Pons (tissue), 1 donor: ENCODE results near the gene AGPAT4.
"Not testable (repeated sequence)": the region's sequence is repeated elsewhere in the genome, so short reads cannot be mapped to it uniquely, and the experiment has no call there.

ENCODE experiments used
- DNase-seq: peaks from one replicate; pipeline ENCODE4 v3.0.0-alpha.2; 2016; ENCODE audit warnings: low spot score

The AGPAT4 gene

DNA sequence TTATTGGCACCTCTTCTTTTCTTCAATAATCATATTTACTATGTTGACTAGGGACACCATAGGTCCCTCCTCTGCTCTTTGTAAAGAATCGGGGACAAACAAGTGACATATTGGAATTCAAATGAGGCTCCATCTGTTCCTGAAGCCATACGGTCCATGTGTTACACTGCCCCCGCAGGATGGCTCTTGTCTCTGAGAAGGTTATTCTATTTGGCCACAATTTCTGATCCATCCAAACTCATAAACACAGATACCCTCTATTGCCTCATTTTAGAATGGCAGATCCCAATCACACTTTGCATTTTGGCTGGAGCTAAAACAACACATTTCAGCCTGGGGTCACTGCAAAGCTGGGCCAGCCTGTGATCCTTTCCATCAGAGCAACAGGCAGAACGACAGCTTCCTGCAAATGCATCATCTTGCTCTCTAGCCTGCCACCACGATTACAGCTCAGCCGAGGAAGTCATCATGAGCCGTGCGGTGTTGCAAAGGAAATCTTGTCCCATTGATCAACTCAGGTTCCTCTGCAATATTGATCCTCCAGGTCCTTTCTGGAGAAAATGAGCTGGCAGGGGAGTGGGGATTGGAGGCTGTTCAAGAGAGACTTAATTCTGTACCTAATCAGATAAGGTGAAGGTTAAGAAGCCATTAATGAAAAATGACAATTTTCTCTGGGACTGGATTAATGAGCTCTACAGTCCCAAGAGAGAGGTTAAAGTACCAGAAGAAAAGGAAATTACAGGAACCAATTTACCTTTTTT, 73.1 kb downstream of the AGPAT4 start:
- DNase-seq, result no peak

DNA sequence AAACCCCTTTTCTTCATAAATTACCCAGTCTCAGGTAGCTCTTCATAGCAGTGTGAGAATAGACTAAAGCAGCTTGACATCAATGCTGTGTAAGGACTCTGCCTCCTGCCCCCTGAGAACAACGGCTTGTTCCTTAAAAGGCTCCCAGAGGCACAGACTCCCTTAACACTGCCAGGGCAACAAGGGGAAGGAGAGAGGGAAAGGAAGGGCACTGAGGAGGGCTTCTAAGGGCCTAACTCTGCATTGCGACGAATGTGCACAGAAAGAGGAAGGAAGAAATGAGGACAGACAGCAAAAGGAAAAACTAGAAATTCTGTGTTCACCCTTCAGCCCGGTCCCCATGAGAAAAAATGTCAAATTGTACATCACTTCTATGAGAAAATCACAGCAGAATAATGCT, 74.0 kb downstream of the AGPAT4 start:
- DNase-seq, result peak; percentile 49

DNA sequence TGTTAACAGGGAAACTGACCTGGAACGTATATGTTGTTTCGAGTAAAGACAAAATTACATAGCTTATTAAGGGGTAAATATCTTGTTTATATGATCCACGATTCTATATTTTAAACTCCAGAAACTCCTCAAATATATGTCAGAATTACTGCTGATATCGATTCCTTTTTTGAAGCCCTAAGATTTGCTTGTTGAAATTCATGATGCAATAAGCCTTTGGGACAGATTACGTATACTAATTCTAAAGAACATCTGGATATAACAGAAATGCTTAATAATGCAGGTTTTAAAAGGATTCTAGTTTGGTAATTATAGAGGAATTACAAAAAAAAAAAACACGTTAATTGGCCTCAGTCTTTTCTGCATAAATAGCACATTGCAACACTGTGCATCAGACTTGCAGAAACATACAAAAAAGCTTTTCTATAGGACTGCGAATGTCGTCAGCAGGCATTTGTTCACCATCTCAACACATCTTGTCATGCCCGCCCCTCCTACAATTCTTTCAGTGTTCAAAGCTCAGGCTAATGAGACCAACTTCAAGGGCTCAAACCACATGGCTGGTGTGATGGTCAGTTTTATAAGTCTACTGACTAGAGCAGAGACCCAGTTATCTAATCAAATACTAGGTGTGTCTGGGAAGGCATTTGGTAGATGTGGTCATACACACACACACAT, 74.9 kb downstream of the AGPAT4 start:
- peak; percentile 44 for DNase-seq

DNA sequence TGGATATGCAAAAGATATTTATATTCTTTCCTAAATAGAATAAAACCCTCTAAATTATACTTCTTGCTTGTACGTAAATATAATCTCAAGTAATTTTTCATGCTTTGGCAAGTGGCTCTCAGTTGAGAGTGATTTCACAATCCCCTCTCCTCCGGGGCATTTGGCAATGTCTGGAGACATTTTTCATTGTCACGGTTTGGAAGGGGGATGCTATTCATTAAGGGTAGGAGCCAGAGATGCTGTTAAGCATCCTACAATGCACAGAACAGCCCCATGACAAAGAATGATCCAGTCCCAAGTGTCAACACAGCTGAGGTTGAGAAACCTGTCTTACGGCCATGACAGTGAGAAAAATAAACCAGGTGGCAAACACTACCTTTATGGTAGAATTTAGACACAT, 75.7 kb downstream of the AGPAT4 start:
- no peak for DNase-seq

DNA sequence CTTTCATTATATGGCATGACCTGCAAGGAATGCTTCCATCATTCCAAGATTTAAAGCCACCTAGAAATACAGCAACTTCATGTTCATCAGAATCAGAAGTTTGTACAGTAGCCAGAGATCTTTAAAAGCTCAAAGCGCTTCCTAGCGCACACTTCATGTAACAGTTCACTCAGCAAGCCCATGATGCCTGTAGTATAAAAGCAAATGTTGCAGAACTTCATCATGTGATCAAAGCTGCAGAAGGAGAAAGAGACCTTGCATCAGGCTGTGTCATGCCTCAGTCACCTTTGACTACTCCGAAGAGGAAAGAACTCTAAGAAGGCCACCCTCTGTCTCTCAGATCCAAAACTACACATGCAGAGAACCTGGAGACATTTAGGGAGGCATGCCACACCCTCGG, 78.5 kb downstream of the AGPAT4 start:
- no peak for DNase-seq

DNA sequence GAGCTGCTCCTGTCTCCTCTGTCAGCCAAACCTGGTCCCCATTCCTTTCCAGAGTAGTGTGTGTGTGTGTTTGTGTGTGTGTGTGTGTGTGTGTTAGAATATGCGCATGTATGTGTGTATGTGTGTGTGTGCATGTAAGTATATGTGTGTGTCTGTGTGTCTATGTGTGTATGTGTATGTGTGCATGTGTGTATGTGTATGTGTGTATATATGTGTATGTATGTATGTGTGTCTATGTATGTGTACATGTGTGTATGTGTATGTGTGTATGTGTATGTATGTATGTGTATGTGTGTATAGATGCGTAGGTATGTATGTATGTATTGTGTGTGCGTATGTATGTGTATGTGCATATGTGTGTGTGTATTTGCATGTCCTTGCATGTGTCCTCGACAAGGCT, 79.5 kb downstream of the AGPAT4 start:
- DNase-seq, result no peak

DNA sequence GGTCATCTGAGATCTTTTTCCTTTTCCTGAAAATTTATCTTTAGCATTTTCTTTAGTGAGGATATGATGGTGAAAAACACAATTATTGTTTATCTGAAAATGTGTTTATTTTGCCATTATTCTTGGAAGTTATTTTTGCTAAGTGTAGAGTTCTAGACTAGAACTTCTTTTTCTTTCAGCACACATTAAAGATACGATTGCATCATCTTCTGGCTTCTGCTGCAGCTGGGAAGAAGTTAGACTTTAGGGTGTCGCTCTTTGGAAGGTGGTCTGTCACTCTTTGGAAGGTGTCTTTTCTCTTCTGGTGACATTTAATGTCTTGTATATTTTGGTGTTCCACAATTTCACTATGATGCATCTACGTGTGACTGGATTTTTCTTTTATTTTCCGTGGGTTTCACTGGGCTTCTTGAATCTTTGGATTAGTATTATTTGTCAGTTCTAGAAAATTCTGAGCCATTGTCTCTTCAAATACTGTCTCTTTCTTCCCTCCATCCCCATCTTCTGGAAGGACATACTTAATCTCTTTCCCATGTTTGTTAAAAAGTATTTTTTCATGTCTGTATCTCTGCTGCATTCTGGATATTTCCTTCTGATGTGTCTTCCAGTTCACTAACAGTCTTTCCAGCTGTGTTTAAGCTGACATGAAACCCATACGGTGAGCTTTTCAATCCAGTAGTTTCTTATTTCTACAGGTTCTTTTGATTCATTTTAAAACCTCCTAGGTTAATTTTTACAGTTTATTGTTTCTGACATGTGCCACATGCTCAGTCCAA, 81.0 kb downstream of the AGPAT4 start:
- no peak for DNase-seq

DNA sequence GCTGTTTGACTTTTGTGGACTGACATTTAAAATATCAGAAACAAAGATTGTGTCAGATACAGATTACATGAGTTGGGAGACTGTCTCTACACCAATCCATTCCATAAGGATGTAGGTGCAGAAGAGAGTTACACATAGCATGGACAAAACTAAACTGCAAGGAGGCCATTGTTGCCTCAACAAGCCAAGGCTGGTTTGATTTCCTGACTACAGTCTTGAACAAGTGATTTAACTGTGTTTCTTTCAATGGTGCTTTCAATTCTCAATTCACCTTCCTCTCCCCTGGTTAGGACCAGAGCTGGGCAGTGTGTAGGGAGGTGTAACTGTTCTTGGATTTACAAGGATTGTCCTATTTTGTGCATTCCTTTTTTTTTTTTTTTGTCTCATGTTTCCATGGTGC, 82.2 kb downstream of the AGPAT4 start:
- no peak for DNase-seq

DNA sequence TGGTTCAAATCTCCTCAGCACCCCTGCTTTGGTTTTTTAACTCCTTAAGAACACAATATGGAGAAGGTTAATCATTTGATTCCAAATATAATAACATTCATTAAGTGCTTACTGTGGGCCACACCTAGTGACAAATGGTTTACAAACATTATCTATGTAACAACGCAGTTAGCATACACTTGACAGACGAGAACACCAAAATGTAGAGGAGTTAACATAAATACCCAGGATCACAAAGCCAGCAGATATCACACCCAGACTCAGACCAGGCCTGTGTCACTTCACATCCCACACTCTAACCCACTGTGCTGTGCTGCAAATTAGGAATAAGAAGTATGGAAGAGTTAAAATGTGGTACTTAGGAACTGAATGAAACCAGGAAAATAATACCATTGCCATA, 82.9 kb downstream of the AGPAT4 start:
- DNase-seq, result no peak

DNA sequence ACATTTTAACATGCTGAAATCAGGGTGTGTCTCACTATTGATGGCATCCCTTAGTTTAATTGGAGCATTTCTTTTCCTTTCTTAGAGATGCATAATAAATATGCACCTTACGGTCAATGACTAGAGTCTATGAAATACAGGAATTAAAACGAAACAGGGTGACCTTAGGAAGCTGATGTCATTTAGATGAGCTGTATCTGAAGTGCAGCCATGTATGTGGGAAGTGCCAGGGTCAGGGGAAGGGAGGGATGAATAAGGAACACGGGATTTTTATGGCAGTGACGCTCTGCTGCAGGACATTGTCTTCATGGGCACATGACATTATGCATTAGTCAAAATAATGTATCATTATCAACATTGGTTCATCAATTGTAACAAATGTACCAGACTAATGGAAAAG, 84.0 kb downstream of the AGPAT4 start:
- no peak for DNase-seq

DNA sequence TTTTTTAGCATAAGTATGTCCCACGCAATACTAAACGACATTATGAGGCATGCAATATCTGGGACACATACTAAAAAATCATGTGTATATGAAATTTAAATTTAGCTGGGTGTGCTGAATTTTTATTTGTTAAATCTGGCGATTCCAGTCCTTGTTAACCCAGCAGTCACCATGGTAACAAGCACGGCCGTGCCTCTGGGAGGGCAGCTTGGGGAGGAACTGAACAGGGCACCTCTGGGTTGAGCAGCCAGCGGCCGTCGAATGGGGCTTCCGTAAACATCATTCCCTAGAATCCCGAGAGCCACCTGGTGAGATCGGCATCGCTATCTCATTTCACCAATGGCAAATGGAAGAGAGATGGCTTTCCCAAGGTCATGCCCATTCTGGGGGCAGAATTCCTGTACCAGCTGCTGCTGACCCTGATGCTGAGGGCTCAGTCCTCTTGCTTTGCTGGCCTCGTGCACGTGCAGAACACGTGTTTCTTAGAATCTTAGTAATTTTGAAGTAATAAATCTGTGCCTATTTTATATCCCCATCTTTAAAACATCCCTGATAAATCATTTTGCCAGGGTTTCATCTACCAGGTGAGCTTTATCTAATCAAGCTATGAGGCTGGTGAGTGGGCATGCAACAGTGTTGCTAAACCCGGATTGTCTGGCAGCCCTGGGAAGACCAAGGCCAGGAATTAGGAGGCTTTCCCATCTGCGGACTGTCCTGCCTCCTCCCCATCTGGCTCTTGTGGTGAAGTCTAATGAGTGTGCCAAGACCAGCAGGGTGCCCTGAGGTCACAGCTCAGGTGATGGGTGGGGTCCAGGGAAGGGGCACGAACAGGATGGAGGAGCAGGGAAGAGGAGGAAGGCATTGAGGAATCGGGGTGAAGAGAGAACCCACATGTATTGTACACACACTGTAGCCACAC, 85.1 kb downstream of the AGPAT4 start:
- no peak for DNase-seq

DNA sequence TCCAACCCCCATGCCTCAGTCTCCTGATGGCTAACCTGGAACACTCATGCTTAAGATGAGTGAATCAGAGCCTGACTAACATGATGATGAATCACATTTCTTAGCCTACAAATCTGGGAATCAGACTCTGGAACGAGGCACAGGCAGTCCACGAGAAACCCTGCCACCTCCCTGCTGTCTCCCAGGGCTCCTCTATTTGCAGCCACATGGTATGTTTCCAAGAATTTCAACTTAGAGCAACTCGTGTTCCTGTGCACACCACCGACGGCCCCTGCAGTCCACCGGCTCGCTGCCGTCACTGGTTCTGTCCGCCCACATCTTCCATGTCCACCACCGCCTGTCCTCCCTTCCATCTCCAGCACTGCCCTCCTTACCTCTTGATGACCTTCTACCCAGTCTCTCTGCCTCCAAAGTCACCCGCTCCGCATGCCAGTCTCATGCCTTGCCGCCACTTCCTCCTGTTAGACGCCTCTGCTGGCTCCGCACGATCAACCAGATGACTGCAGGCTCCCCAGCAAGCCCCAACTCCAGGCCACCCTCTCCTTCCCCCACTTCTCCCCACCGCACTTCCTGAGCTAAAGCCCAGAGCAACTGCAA, 87.6 kb downstream of the AGPAT4 start:
- no peak for DNase-seq

DNA sequence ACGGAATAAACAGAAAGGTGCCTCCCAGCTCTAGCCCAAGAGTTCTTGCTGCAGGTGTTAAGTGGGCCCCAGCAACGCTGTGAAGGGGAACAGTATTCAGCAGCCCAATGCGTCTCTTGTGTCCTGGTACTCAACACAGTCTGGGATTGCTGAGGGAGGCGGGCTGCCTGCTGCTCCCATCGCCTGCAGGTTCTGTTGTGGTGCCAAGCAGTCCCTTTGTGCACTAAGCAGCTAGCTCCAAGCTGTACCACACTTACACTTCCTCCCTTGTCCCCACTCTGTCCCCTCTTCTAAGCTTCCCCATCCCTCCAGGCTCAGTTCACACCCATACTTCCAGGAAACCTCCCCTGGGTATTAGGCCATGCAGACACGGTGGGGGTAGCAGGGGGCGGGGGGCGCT, 92.7 kb downstream of the AGPAT4 start:
- peak; percentile 83 for DNase-seq

DNA sequence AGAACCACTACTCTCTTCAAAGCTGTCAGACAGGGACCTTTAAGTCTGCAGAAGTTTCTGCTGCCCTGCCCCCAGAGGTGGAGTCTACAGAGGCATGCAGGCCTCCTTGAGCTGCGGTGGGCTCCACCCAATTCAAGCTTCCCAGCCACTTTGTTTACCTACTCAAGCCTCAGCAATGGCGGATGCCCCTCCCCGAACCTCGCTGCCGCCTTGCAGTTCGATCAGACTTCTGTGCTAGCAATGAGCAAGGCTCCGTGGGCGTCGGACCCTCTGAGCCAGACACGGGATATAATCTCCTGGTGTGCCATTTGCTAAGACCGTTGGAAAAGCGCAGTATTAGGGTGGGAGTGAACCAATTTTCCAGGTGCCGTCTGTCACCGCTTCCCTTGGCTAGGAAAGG, 95.7 kb downstream of the AGPAT4 start:
- DNase-seq, result not testable (repeated sequence)

DNA sequence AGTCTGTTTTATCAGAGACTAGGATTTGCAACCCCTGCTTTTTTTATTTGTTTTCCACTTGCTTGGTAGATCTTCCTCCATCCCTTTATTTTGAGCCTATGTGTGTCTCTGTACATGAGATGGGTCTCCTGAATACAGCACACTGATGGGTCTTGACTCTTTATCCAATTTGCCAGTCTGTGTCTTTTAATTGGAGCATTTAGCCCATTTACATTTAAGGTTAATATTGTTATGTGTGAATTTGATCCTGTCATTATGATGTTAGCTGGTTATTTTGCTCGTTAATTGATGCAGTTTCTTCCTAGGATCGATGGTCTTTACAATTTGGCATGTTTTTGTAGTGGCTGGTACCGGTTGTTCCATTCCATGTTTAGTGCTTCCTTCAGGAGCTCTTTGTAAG, 97.4 kb downstream of the AGPAT4 start:
- not testable (repeated sequence) for DNase-seq

DNA sequence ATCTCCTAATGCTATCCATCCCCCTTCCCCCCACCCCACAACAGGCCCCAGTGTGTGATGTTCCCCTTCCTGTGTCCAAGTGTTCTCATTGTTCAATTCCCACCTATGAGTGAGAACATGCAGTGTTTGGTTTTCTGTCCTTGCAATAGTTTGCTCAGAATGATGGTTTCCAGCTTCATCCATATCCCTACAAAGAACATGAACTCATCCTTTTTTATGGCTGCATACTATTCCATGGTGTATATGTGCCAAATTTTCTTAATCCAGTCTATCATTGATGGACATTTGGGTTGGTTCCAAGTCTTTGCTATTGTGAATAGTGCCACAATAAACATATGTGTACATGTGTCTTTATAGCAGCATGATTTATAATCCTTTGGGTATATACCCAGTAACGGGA, 101.1 kb downstream of the AGPAT4 start:
- not testable (repeated sequence) for DNase-seq

DNA sequence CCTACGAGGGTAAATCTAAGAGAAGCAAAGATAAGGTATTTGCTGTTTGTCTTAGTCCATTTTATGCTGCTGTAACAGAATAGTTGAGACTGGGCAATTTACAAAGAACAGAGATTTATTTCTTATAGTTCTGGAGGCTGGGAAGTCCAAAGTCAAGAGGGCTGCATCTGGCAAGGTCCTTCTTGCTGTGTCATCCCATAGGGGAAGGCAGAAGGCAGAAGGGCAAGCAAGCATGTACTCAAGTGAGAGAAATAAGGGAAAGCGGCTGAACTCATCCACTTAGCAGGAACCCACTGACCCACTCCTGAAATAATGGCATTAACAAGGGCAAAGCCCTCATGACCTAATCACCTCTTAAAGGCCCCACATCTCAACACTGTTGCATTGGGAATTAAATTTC, 102.7 kb downstream of the AGPAT4 start:
- DNase-seq, result no peak

DNA sequence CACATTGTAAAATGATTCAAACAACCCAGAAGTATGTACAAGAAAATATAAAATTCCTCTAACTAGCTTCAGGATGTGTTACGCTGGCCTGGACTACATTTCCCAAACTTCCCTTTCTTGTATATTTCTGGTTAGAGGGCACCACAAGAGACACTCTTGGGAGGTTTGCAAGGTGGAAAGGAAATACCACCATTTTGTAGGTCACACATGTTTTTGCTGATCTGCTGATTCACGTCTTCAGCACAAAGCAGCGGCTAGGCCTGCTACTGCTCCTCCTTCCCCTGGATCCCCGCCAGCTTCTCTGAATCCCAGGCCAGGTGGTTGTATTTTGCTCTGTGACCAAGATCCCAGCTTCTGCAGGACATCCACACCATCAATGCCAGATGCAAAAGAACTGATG, 104.2 kb downstream of the AGPAT4 start:
- DNase-seq, result peak; percentile 41

DNA sequence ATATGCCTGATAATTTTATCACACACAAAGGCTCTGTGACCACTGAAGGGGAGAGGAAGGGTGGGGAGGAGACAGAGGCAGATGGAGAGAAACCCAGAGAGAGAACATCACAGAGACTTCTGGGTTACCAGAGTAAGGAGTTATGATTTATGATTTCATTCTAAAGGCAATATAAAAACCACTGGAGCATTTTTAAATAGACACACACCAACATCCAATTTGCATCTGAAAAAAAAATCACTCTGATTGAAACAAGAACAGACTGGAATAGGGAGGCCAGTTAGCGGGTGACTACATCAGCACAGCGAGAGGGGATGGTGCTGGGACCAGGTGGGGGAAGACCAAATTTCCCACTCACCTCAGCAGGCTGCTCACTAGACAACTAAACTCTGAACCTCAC, 104.8 kb downstream of the AGPAT4 start:
- no peak for DNase-seq

DNA sequence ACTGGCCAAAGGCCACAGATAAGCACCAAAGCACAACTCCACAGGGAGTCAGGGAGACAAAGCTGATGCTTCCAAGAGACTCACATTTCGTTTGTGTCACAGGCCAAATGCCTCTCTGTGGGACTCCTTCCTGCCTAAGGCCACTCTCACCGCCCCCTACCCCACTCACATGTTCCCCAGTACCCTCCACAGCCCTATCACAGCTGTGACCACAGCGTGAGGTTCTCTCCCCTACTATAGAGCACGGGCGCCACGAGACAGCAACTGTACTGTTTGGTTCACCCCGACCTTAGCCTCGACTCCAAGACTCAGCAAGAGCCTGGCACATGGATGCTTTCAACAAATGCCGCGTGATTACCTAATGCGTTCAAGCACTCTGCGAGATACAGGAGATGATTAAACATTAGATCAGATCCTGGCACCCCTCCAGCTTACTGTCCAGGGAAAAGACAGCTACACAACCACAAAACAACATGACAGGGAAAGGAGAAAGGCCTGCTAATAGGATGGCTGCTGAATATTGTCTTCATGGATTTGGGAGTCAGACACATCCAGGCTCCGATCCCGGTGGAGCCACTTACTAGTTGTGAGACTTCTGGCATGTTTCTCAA, 105.5 kb downstream of the AGPAT4 start:
- DNase-seq, result peak; percentile 85

DNA sequence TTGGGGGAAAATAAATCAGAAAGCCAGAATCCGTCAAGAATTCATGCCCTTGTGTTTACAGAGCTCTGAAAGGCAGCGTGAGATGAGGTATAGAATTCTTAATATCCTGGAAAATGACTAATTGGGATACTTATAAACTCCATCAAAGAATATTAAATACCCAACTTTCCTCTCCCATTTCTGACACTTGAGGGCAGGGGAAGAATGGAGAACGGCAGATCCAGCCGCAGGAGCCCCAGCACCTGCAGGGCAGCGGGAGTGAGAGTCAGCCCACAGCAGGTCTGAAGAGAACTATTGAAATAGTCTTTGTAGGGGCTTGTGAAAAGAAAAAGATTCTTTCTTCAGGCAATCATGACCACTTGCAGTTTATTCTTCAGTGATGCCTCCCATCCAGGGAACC, 107.2 kb downstream of the AGPAT4 start:
- DNase-seq, result no peak
